HK-2 (cell line): ENCODE measurements around the gene PCSK9.
"Not testable (repeated sequence)": the region's sequence is repeated elsewhere in the genome, so short reads cannot be mapped to it uniquely, and the experiment has no call there.

Experiments used
- DNase-seq: peaks from one replicate; pipeline ENCODE4 v3.0.0-alpha.2; 2018; ENCODE audit not compliant: unreplicated experiment

The PCSK9 gene

DNA sequence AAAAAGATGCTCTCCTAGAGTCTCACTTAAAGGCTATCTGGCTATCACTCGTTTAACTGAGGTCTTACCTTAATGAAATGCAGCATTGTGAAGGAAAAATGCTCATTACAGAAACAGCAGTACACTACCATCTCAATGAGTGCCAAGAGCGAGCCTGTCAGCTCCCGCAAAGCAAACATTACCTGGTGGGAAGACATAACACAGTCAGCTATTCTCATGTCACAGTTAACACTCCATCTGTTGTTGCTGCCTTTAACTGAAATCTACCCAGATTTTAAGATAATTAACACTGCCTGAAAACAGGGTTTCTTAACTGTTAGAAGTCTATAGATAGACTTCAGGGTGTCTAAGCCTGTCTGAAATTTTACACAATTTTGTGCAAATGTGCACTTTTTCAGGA lies 39.1 kb downstream of the PCSK9 start:
- no peak for DNase-seq

GRCh38 chr1:55079651-55080050 lies 40.3 kb downstream of the PCSK9 start:
- DNase-seq: no peak

DNA sequence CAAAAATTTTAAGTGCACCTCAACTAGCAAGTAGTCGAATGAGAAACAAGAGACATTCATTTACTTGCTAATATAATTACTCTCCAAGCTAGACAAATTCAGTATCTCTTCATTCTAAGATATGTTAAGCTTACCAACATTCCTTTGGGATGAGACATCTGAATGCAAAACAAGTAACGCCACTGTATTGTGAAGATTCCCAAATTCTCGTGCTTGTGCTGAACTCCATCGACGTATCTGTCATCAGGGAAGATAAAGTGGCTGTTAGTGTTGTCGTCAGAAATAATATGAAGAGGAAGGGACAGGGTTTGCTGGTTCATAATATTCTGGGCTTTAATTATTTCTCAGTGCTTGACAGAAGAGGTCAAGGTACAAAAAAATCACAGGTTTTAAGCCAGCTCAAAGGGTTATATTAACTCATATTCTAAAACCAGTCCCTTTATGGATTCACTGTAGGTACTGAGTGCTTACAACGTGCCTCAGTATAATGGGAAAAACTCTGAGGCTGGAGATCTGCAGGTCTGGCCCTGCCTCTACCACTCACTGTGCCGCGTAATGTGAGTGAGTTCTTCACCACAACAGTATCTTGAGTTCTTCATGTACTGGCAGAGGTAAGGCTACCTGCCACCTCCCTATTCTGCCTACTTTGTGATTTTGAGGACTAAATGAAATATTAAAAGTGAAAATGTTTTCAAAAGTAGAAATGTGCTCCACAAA lies 42.0 kb downstream of the PCSK9 start:
- no peak for DNase-seq

DNA sequence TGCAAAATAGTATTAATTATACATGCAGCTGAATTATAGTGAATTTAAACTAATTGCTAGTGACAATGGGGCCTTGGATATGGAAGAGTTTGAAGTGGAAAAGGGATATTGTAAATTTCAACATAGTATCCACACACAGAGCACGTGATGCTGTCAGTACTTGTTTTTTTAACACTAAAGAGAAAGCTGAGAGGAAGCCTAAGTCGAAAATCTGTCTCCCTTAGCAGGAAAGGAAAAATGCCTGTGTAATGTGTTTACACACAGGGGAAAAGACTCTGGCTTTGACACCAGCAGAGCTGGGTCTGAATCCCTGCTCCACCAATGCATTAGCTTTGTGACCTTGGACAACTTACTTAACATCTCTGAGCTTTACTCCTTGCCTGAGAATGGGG lies 42.6 kb downstream of the PCSK9 start:
- DNase-seq: no peak

DNA sequence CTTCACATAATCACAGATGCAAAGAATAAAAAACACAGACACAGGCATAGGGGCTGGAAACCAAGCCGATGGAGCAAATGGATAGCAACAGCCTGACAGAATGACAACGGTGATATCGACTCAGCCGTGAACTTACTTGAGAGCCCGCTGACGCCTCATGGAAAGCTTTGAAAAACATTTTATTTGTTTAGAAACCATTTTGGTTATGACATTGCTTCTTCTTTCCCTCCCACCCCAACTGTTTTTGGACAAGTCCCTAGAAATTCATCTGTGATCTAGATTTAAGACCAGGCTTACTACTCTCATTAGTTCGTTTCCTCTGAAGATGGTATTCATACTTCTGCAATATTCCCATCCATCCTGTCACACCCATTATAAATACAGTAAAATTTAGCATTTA lies 44.9 kb downstream of the PCSK9 start:
- DNase-seq: no peak

GRCh38 chr1:55087439-55087838 lies 48.1 kb downstream of the PCSK9 start:
- no peak for DNase-seq

DNA sequence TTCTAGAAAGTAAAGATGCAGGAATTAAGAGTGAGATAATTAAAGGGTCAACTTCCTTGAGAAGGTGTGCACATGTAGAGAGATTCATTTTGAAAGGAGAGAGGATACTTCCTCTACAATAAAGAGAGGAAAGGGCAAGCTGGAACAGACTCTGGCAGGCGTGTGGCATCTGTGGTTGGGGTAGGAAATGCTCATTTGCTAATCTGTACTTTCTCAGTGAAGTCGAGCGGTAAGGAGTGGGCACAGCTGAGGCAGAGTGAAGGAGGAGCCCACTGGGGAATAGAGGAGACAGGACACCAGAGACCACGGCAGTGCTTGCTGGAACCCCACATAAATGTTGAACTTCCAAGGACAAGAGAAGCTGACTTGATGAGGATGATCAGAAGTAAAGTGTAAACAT lies 49.1 kb downstream of the PCSK9 start:
- DNase-seq: no peak

- DNase-seq: no peak
Observed at GRCh38 chr1:55089683-55090082, 50.3 kb downstream of the PCSK9 start.

- DNase-seq: no peak
Observed at GRCh38 chr1:55092475-55092874, 53.1 kb downstream of the PCSK9 start.

- no peak for DNase-seq
Observed at GRCh38 chr1:55095095-55095494, 55.7 kb downstream of the PCSK9 start.

- DNase-seq: no peak
Observed at GRCh38 chr1:55103891-55104290, 64.5 kb downstream of the PCSK9 start.

- DNase-seq: no peak
Observed at GRCh38 chr1:55107101-55107500, 67.8 kb downstream of the PCSK9 start.

DNA sequence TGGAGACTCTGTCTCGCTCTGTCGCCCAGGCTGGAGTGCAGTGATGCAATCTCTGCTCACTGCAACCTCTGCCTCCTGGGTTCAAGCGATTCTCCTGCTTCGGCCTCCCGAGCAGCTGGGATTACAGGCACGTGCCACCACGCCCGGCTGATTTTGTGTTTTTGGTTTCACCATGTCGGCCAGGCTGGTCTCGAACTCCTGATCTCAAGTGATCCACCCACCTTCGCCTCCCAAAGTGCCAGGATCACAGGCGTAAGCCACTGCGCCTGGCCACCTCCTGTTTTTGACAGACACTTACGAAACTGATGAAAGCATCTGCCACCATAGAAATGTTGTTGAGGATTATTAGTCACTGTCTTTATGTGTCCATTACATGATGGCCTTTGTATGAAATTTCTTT lies 69.7 kb downstream of the PCSK9 start:
- DNase-seq: not testable (repeated sequence)
